ENCODE data around the gene PRSS36. TPM values are rescaled to one million over a fixed set of nuclear protein-coding genes. Genes with fewer than 3 reads are reported as not detected.
A peak's percentile ranks its signal among the peaks of the same experiment; 100 is the strongest.

The PRSS36 gene
- total RNA-seq, 1 experiment from 2014 or later, result 0.23 TPM

GRCh38 chr16:31182391-31182790, 32.5 kb upstream of the PRSS36 start:
- ChIA-PET CTCF (interaction anchor here (0.7 kb wide), 1 partner anchor 277 kb away, joined by 4 read pairs; the partner anchor contains the start of gene ARMC5), POLR2A (interaction anchor here (0.7 kb wide), 1 partner anchor 211 kb away, joined by 3 read pairs; no protein-coding TSS in a partner anchor)
- in situ Hi-C loops (cut with HindIII; ENCODE audit: low pct_unique_long_range_greater_than_20kb, low sequenced_read_pairs), result no loop called here
- no peak for DNase-seq (ENCODE audit: low read depth, low spot score)
- intact Hi-C loops (cut with micrococcal nuclease; ENCODE audit: unreplicated experiment), result no loop called here
- peak overlapping the region; percentile 60 to 99 for H3K4me3 ChIP-seq (ENCODE audit: low read depth in 2 of 2, low read length in 2 of 2)
- peaks cover 48% of the 10 kb centered on the region for H3K36me3 ChIP-seq (ENCODE audit: control insufficient read depth, insufficient read depth, low read length)
- no peaks in the 10 kb centered on the region for H3K27me3 ChIP-seq (ENCODE audit: control insufficient read depth, insufficient read depth, low read length)
- H3K4me1 ChIP-seq (ENCODE audit: control insufficient read depth, insufficient read depth, low read length), result peaks cover 16% of the 10 kb centered on the region
- ATAC-seq, result no peak
- peak overlapping the region; percentile 20; the same call in 1 of the 2 replicates for H3K27ac ChIP-seq (ENCODE audit: low read length)
- no peak for TF ChIP-seq POLR2AphosphoS5 (IDR thresholded peaks at IDR 0.05; ENCODE audit: low read depth, low read length)
- TF ChIP-seq SIN3A (IDR thresholded peaks at IDR 0.05; ENCODE audit: borderline replicate concordance, insufficient read depth, low read depth, low read length), result no peak
- TF ChIP-seq CTCF (IDR thresholded peaks at IDR 0.05), result no peak
- TF ChIP-seq TCF7L2 (IDR thresholded peaks at IDR 0.05; ENCODE audit: low read depth, low read length), result no peak
- TF ChIP-seq, protein P1, sequence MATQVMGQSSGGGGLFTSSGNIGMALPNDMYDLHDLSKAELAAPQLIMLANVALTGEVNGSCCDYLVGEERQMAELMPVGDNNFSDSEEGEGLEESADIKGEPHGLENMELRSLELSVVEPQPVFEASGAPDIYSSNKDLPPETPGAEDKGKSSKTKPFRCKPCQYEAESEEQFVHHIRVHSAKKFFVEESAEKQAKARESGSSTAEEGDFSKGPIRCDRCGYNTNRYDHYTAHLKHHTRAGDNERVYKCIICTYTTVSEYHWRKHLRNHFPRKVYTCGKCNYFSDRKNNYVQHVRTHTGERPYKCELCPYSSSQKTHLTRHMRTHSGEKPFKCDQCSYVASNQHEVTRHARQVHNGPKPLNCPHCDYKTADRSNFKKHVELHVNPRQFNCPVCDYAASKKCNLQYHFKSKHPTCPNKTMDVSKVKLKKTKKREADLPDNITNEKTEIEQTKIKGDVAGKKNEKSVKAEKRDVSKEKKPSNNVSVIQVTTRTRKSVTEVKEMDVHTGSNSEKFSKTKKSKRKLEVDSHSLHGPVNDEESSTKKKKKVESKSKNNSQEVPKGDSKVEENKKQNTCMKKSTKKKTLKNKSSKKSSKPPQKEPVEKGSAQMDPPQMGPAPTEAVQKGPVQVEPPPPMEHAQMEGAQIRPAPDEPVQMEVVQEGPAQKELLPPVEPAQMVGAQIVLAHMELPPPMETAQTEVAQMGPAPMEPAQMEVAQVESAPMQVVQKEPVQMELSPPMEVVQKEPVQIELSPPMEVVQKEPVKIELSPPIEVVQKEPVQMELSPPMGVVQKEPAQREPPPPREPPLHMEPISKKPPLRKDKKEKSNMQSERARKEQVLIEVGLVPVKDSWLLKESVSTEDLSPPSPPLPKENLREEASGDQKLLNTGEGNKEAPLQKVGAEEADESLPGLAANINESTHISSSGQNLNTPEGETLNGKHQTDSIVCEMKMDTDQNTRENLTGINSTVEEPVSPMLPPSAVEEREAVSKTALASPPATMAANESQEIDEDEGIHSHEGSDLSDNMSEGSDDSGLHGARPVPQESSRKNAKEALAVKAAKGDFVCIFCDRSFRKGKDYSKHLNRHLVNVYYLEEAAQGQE (IDR thresholded peaks at IDR 0.05; ENCODE audit: insufficient read depth in 1 of 2, low read depth in 2 of 2, low read length in 1 of 2), result no peak
- no TSS peak for BruUV-seq (replicated peaks)
- no peaks in the 10 kb centered on the region for H3K9me3 ChIP-seq (ENCODE audit: control insufficient read depth, insufficient read depth, low read depth, low read length)

DNA sequence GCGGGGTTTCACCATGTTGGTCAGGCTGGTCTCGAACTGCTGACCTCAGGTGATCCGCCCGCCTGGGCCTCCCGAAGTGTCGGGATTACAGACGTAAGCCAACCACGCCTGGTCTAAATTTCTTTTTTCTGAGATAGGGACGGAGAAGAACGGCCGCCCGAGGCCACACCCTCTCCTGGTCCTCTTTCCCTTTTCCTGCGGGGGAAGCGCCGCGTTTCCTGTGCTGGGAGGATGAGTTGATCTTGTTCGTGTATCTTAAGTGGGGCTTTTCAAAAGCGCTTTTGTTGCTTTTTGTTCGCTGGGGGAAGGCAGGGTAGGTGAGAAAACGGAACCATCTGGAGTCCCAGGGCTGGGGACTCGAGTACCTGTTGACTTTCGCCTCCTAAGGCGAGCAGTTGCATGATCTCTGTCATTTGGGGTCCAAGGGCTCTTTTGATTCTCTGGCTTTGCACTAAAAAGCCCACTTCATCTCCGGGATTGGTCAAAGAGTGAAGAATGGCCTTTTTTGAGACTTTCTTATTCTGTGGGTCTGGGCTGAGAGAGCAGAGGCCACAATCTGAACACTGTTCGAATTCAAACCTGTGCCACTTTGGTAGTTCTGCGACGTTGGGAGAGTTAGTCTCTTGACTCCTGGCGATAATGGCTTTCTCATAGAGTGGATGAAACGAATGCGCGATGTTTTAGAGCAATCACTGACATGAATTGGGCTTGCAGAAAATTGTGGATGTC, 31.4 kb upstream of the PRSS36 start:
- BruUV-seq (replicated peaks), result no TSS peak
- ATAC-seq, result 0 out of 2 replicates have a peak, but pooled peaks have one; percentile 12
- ChIA-PET CTCF (no interaction called here), POLR2A (interaction anchor here (0.6 to 1.7 kb wide), 4 partner anchors 9 to 279 kb away, joined by 3 to 11 read pairs (median 6); no protein-coding TSS in a partner anchor)
- H3K27me3 ChIP-seq (ENCODE audit: control insufficient read depth, insufficient read depth, low read length), result no peaks in the 10 kb centered on the region
- intact Hi-C loops (cut with micrococcal nuclease; ENCODE audit: unreplicated experiment), result no loop called here
- peaks cover 37% of the 10 kb centered on the region for H3K36me3 ChIP-seq (ENCODE audit: control insufficient read depth, insufficient read depth, low read length)
- TF ChIP-seq, protein P1 (IDR thresholded peaks at IDR 0.05; ENCODE audit: insufficient read depth in 1 of 2, low read depth in 2 of 2, low read length in 1 of 2), result no peak
- 0 out of 2 replicates have a peak, but pooled peaks have one; percentile 12 for TF ChIP-seq POLR2AphosphoS5 (IDR thresholded peaks at IDR 0.05; ENCODE audit: low read depth, low read length)
- peaks cover 16% of the 10 kb centered on the region for H3K4me1 ChIP-seq (ENCODE audit: control insufficient read depth, insufficient read depth, low read length)
- H3K4me3 ChIP-seq (ENCODE audit: low read depth in 2 of 2, low read length in 2 of 2), result peak overlapping the region; percentile 60 to 99
- H3K27ac ChIP-seq (ENCODE audit: low read length), result peak overlapping the region; percentile 97
- no peak for DNase-seq (ENCODE audit: low read depth, low spot score)
- in situ Hi-C loops (cut with HindIII; ENCODE audit: low pct_unique_long_range_greater_than_20kb, low sequenced_read_pairs), result no loop called here
- no peaks in the 10 kb centered on the region for H3K9me3 ChIP-seq (ENCODE audit: control insufficient read depth, insufficient read depth, low read depth, low read length)
